Measurements from ENCODE around the gene PRAMEF25. TPM values are rescaled to one million over a fixed set of nuclear protein-coding genes. Genes with fewer than 3 reads are reported as not detected.
"Not testable (repeated sequence)": the region's sequence is repeated elsewhere in the genome, so short reads cannot be mapped to it uniquely, and the experiment has no call there.

Gene PRAMEF25
- total RNA-seq = not detected

DNA sequence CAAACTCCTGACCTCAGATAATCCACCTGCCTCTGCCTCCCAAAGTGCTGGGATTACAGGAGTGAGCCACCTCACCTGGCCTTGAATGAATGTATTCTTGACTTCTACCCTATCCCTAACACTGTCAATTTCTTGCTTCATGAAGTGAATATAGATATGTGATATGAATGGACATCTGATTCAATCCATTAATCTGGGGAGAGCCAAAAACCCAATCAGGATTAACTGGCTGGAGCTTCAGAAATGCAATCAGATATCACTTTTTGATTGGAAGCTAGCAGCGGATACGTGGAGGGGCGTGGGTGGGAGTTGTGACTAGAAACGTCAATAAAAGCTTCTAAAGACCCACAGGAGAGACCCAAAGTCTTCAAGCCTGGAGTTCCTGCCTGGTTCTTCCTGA is at the start of gene PRAMEF25:
TSS of gene PRAMEF25 (plus strand) at position 301 of the 400 bp plus-strand sequence. CDS start 2,920 bp downstream, outside the sequence.
- H3K9me3 ChIP-seq; intact Hi-C loops (cut with DNase I): not testable (repeated sequence)
- WGBS = no CpG with 5 or more reads among the region's 4 CpGs

GRCh38 chr1:13056475-13056874 is 14.1 kb upstream of the PRAMEF25 start, which contains the start of gene PRAMEF27:
Gene PRAMEF27 (minus strand): TSS chr1:13056575. CDS start chr1:13053659, 2,916 bp downstream.
- H3K27ac ChIP-seq (replicated peaks in 1 of 4); H3K27me3 ChIP-seq; H3K4me1 ChIP-seq; intact Hi-C loops (cut with DNase I); DNase-seq (ENCODE audit: extremely low spot score); H3K36me3 ChIP-seq; H3K9me3 ChIP-seq; H3K4me3 ChIP-seq: not testable (repeated sequence)
- WGBS = 87% methylated on average over 3 of the region's 3 CpGs

More for the DNA sequence above, at the start of gene PRAMEF25:
- H3K4me1 ChIP-seq; H3K36me3 ChIP-seq; H3K27ac ChIP-seq (replicated peaks in 1 of 4); DNase-seq (ENCODE audit: extremely low spot score); H3K4me3 ChIP-seq; H3K27me3 ChIP-seq: not testable (repeated sequence)

- not testable (repeated sequence) for H3K36me3 ChIP-seq; DNase-seq (ENCODE audit: extremely low spot score)
- WGBS = 89% methylated on average over 6 of the region's 6 CpGs
Measured at GRCh38 chr1:13116754-13117153, 46.2 kb downstream of the PRAMEF25 start, which contains the start of gene HNRNPCL2. Gene HNRNPCL2 (minus strand): TSS chr1:13116854. CDS start chr1:13116400, 454 bp downstream.

More at GRCh38 chr1:13116754-13117153, 46.2 kb downstream of the PRAMEF25 start, which contains the start of gene HNRNPCL2:
- intact Hi-C loops (cut with DNase I); H3K9me3 ChIP-seq; H3K27me3 ChIP-seq; H3K4me1 ChIP-seq; H3K4me3 ChIP-seq; H3K27ac ChIP-seq (replicated peaks in 1 of 4): not testable (repeated sequence)

Other genes with a start within 250 kb of the PRAMEF25 start
- not detected for gene PRAMEF11, start 239.4 kb upstream of the PRAMEF25 start, total RNA-seq
- gene HNRNPCL1, start 222.1 kb upstream of the PRAMEF25 start, total RNA-seq = not detected
- not detected for gene PRAMEF2, start 213.7 kb upstream of the PRAMEF25 start, total RNA-seq
- not detected for gene PRAMEF4, start 184.6 kb upstream of the PRAMEF25 start, total RNA-seq
- not detected for gene PRAMEF10, start 172.5 kb upstream of the PRAMEF25 start, total RNA-seq
- not detected for gene PRAMEF7, start 154.2 kb upstream of the PRAMEF25 start, total RNA-seq
- gene PRAMEF6, start 123.2 kb upstream of the PRAMEF25 start, total RNA-seq = not detected
- gene PRAMEF27, start 14.2 kb upstream of the PRAMEF25 start, total RNA-seq = not detected
- gene HNRNPCL3, start 10.0 kb upstream of the PRAMEF25 start, total RNA-seq = not detected
- not detected for gene HNRNPCL2, start 46.1 kb downstream of the PRAMEF25 start, total RNA-seq
- not detected for gene PRAMEF26, start 85.2 kb downstream of the PRAMEF25 start, total RNA-seq
- not detected for gene HNRNPCL4, start 94.9 kb downstream of the PRAMEF25 start, total RNA-seq
- not detected for gene PRAMEF9, start 101.1 kb downstream of the PRAMEF25 start, total RNA-seq
- not detected for gene PRAMEF13, start 130.6 kb downstream of the PRAMEF25 start, total RNA-seq
- not detected for gene PRAMEF18, start 155.4 kb downstream of the PRAMEF25 start, total RNA-seq
- not detected for gene PRAMEF5, start 183.4 kb downstream of the PRAMEF25 start, total RNA-seq
- gene PRAMEF8, start 214.4 kb downstream of the PRAMEF25 start, total RNA-seq = not detected
- not detected for gene PRAMEF33, start 232.8 kb downstream of the PRAMEF25 start, total RNA-seq
- gene PRAMEF15, start 244.8 kb downstream of the PRAMEF25 start, total RNA-seq = not detected